ENCODE measurements around the gene ZMYND12. TPM values are rescaled to one million over a fixed set of nuclear protein-coding genes. Genes with fewer than 3 reads are reported as not detected.
"Not testable (repeated sequence)": the region's sequence is repeated elsewhere in the genome, so short reads cannot be mapped to it uniquely, and the experiment has no call there.

The ZMYND12 gene, protein sequence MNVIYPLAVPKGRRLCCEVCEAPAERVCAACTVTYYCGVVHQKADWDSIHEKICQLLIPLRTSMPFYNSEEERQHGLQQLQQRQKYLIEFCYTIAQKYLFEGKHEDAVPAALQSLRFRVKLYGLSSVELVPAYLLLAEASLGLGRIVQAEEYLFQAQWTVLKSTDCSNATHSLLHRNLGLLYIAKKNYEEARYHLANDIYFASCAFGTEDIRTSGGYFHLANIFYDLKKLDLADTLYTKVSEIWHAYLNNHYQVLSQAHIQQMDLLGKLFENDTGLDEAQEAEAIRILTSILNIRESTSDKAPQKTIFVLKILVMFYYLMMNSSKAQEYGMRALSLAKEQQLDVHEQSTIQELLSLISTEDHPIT
- 0.37 TPM for polyA plus RNA-seq (2013, experiment 1 of 2)
- polyA plus RNA-seq (2013, experiment 2 of 2), result 1.4 TPM

DNA sequence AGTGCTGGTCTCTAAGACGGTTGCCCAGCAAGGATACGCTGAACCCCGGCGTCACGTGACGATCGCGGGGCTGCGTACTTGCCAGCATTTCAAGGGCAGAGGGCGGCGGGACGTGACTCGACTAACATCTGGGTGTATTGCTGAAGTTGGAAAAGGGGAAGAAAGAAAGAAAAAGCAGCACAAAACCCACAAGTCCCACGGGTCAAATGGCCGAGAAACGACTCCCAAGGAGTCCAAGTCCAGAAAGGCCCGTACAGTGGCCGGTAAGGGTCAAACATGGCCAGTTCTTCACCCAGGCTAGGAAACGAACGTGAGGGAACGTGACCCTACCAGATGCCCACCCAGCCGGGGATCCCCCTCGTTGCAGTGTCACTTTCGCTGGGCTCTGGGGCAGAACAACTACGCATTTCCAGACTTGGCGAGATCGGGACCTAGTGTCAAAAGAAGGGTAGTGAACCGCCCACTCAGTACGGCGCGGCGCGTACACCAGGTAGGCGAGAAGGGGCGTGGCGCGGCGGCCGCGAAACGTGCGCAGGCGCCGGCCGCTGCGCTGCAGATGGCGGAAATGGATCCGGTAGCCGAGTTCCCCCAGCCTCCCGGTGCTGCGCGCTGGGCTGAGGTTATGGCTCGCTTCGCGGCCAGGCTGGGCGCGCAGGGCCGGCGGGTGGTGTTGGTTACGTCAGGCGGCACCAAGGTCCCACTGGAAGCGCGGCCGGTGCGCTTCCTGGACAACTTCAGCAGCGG lies at the start of gene ZMYND12, which contains the start of gene PPCS:
Gene ZMYND12 (minus strand): TSS at position 13 of the 744 bp plus-strand sequence. CDS start 25 bp downstream, outside the sequence.
Gene PPCS (plus strand): TSS at position 534 of the 744 bp plus-strand sequence. CDS start 23 bp downstream, at position 557.
- Histone ChIP-seq H3K4me3 (ENCODE audit: extremely low read depth, insufficient read depth, low read length, poor library complexity, severe bottlenecking) (peak within 1 kb of the TSS; percentile 65), H3K9me3 (ENCODE audit: control insufficient read depth, low read length) (no peaks in the 10 kb centered on the region), H3K27ac (ENCODE audit: low read depth, low read length, severe bottlenecking) (peak within 1 kb of the TSS; percentile 87), H3K4me1 (ENCODE audit: control insufficient read depth, insufficient read depth, low read length, poor library complexity, severe bottlenecking) (peaks cover 7% of the 10 kb centered on the region), H3K36me3 (ENCODE audit: control insufficient read depth, insufficient read depth, low read length) (peaks cover 32% of the 10 kb centered on the region)
- WGBS, 2 experiments (ENCODE audit: insufficient coverage in 2 of 2), result 2 to 3% methylated on average over 50 to 53 of the region's 66 CpGs

DNA sequence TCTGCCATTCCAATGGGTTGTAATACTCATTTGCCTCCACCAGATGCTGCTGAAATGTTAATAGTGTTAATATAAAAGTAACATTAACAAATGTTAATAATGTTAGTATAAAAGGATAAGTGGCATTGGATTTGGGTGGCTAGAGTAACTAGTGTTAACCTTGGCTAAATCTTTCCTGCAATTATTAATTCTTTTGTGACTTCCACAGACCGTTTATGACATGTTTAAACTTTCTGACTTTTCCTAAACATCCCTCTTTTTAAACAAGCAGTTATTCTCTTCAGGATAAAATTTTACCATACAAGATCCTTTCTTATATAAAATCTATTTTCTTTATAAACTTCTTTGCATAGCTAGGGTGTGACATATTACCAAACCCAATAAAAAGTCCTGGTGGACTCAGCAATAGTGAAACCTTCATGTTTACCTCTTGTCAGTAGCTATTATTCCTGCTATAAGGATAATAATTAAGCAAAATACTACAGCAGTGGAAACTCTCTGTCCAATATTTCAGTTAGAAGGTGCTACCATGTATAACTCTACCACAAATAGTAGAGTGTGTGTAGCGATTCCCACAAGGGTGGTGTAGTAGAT lies 48.8 kb upstream of the ZMYND12 start:
- 89% methylated on average over 1 of the region's 2 CpGs; no CpG with 5 or more reads in 1 of the 2 experiments for WGBS, 2 experiments (ENCODE audit: insufficient coverage in 2 of 2)
- Histone ChIP-seq H3K9me3 (ENCODE audit: control insufficient read depth, low read length) (peaks cover 53% of the 10 kb centered on the region), H3K4me1 (ENCODE audit: control insufficient read depth, insufficient read depth, low read length, poor library complexity, severe bottlenecking) (no peaks in the 10 kb centered on the region), H3K36me3 (ENCODE audit: control insufficient read depth, insufficient read depth, low read length) (no peaks in the 10 kb centered on the region), H3K27ac (ENCODE audit: low read depth, low read length, severe bottlenecking) (no peak overlapping the region), H3K4me3 (ENCODE audit: extremely low read depth, insufficient read depth, low read length, poor library complexity, severe bottlenecking) (no peak overlapping the region)

DNA sequence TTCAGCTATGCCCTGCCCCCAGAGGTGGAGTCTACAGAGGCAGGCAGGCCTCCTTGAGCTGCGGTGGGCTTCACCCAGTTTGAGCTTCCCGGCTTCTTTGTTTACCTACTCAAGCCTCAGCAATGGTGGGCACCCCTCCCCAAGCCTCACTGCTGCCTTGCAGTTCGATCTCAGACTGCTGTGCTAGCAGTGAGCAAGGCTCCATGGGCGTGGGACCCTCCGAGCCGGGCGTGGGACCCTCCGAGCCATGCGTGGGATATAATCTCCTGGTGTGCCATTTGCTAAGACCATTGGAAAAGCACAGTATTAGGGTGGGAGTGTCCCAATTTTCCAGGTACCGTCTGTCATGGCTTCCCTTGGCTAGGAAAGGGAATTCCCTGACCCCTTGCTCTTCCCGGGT lies 46.2 kb upstream of the ZMYND12 start:
- H3K4me3 ChIP-seq (ENCODE audit: extremely low read depth, insufficient read depth, low read length, poor library complexity, severe bottlenecking); H3K4me1 ChIP-seq (ENCODE audit: control insufficient read depth, insufficient read depth, low read length, poor library complexity, severe bottlenecking); H3K27ac ChIP-seq (ENCODE audit: low read depth, low read length, severe bottlenecking); H3K36me3 ChIP-seq (ENCODE audit: control insufficient read depth, insufficient read depth, low read length): not testable (repeated sequence)
- 87 to 91% methylated on average over 8 to 9 of the region's 11 CpGs for WGBS, 2 experiments (ENCODE audit: insufficient coverage in 2 of 2)
- H3K9me3 ChIP-seq (ENCODE audit: control insufficient read depth, low read length), result peaks cover 39% of the 10 kb centered on the region

DNA sequence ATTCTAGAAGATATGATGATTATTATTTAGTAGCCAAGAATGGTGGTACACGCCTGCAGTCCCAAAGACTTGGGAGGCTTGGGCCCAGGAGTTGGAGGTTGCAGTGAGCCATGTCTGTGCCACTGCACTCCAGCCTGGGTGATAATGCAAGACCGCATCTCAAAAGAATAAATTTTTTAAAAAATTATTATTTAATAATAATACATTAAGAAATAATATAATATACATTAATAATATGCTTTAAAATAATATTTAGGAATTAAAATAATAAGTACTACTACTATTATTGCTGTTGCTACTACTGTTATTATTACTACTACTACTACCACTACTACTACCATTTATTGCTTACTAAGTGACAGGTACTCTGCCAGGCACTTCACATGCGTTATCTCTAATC lies 34.4 kb upstream of the ZMYND12 start:
- H3K9me3 ChIP-seq (ENCODE audit: control insufficient read depth, low read length), result no peaks in the 10 kb centered on the region
- H3K4me1 ChIP-seq (ENCODE audit: control insufficient read depth, insufficient read depth, low read length, poor library complexity, severe bottlenecking), result no peaks in the 10 kb centered on the region
- H3K4me3 ChIP-seq (ENCODE audit: extremely low read depth, insufficient read depth, low read length, poor library complexity, severe bottlenecking), result no peak overlapping the region
- no peaks in the 10 kb centered on the region for H3K36me3 ChIP-seq (ENCODE audit: control insufficient read depth, insufficient read depth, low read length)
- 86 to 88% methylated on average over 1 of the region's 3 CpGs for WGBS, 2 experiments (ENCODE audit: insufficient coverage in 2 of 2)
- H3K27ac ChIP-seq (ENCODE audit: low read depth, low read length, severe bottlenecking), result no peak overlapping the region

DNA sequence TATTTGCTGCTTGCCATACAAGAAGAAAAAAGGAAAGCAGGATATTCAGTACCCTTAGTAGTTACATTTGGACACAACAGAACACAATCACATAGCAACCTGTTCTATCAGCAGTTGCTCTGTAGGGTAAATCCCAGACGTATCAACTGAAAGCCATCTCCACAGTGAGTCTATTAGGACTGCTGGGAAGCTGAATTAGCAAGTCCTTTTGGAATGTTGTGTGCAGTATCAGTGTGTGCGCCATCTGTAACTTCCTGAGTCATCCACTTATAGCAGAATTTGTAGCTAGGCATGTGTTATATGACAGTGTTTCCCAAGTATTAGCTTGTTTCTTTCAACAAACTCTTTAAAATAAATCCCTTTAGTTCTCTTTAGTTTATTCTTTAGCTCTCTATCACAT lies 28.6 kb upstream of the ZMYND12 start:
- H3K9me3 ChIP-seq (ENCODE audit: control insufficient read depth, low read length), result no peaks in the 10 kb centered on the region
- peak overlapping the region; percentile 18 for H3K27ac ChIP-seq (ENCODE audit: low read depth, low read length, severe bottlenecking)
- no peak overlapping the region for H3K4me3 ChIP-seq (ENCODE audit: extremely low read depth, insufficient read depth, low read length, poor library complexity, severe bottlenecking)
- H3K4me1 ChIP-seq (ENCODE audit: control insufficient read depth, insufficient read depth, low read length, poor library complexity, severe bottlenecking), result no peaks in the 10 kb centered on the region
- no CpG with 5 or more reads among the region's 2 CpGs for WGBS, 2 experiments (ENCODE audit: insufficient coverage in 2 of 2)
- no peaks in the 10 kb centered on the region for H3K36me3 ChIP-seq (ENCODE audit: control insufficient read depth, insufficient read depth, low read length)

DNA sequence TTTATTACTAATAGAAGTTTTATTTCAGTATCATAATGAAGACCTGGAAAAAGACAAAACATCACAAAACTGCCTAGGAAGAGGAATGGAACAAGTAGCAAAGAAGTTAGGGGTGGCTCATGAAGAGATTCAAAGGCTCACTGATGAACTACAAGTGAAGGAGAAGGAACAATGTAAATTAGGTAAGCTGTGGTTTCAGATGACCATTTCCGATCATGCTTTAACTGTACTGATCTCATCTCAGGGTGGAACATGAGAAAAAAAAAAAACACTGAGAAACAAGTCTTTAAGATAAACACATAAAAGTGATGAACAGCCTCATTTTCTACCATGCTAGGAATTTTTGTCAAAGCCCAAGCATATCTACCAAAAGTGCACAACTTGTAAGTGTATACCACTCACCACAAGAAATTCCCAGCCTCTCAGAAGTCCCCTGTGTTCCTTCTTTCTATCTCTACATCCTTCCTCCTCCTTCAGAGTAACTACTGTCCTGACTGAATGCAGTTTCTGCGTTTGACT lies 26.9 kb upstream of the ZMYND12 start:
- no peaks in the 10 kb centered on the region for H3K4me1 ChIP-seq (ENCODE audit: control insufficient read depth, insufficient read depth, low read length, poor library complexity, severe bottlenecking)
- WGBS, 2 experiments (ENCODE audit: insufficient coverage in 2 of 2), result 86% methylated on average over 1 of the region's 2 CpGs; no CpG with 5 or more reads in 1 of the 2 experiments

DNA sequence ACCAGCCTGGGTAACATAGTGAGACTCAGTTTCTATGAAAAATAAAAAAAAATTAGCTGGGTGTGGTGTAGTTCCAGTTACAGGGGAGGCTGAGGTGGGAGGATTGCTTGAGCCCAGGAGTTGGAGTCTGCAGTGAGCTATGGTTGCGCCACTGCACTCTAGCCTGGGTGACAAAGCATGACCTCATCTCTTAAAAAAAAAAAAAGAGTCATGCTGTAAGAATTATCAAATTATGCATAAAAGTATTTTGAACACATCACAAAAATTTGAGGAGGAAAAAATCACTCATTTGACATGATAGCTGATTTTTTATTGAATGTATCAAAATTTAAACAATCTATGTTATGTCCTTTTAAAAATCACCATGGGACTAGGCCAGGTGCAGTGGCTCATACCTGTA lies 25.1 kb upstream of the ZMYND12 start:
- Histone ChIP-seq H3K9me3 (ENCODE audit: control insufficient read depth, low read length) (no peaks in the 10 kb centered on the region), H3K36me3 (ENCODE audit: control insufficient read depth, insufficient read depth, low read length) (no peaks in the 10 kb centered on the region), H3K4me1 (ENCODE audit: control insufficient read depth, insufficient read depth, low read length, poor library complexity, severe bottlenecking) (no peaks in the 10 kb centered on the region), H3K4me3 (ENCODE audit: extremely low read depth, insufficient read depth, low read length, poor library complexity, severe bottlenecking) (no peak overlapping the region), H3K27ac (ENCODE audit: low read depth, low read length, severe bottlenecking) (no peak overlapping the region)
- WGBS, 2 experiments (ENCODE audit: insufficient coverage in 2 of 2), result no CpG with 5 or more reads among the region's 1 CpG

More for the DNA sequence above, 26.9 kb upstream of the ZMYND12 start:
- H3K36me3 ChIP-seq (ENCODE audit: control insufficient read depth, insufficient read depth, low read length), result no peaks in the 10 kb centered on the region
- H3K27ac ChIP-seq (ENCODE audit: low read depth, low read length, severe bottlenecking), result no peak overlapping the region
- no peaks in the 10 kb centered on the region for H3K9me3 ChIP-seq (ENCODE audit: control insufficient read depth, low read length)
- H3K4me3 ChIP-seq (ENCODE audit: extremely low read depth, insufficient read depth, low read length, poor library complexity, severe bottlenecking), result no peak overlapping the region

DNA sequence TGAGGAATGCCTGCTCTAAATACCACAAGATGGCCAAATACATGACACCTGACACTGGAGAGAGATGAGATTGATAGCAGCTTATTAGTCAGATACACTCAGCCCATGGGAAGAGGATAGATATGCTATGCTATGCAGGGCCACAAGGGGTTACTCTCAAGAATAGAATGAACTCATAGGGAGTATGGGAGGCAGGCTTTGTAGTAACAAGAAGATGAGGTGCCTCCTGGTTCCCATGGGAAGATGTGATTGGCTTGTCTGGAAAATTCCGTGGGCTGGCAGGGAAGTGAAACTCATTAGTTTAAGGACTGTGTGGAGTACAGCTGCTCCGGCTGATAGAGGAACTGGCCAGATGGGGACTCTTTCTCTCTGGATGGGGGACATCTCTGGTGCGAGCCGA lies 23.8 kb upstream of the ZMYND12 start:
- Histone ChIP-seq H3K36me3 (ENCODE audit: control insufficient read depth, insufficient read depth, low read length) (no peaks in the 10 kb centered on the region), H3K4me1 (ENCODE audit: control insufficient read depth, insufficient read depth, low read length, poor library complexity, severe bottlenecking) (no peaks in the 10 kb centered on the region), H3K9me3 (ENCODE audit: control insufficient read depth, low read length) (no peaks in the 10 kb centered on the region), H3K4me3 (ENCODE audit: extremely low read depth, insufficient read depth, low read length, poor library complexity, severe bottlenecking) (no peak overlapping the region), H3K27ac (ENCODE audit: low read depth, low read length, severe bottlenecking) (no peak overlapping the region)
- 22 to 100% methylated on average over 1 of the region's 4 CpGs for WGBS, 2 experiments (ENCODE audit: insufficient coverage in 2 of 2)

DNA sequence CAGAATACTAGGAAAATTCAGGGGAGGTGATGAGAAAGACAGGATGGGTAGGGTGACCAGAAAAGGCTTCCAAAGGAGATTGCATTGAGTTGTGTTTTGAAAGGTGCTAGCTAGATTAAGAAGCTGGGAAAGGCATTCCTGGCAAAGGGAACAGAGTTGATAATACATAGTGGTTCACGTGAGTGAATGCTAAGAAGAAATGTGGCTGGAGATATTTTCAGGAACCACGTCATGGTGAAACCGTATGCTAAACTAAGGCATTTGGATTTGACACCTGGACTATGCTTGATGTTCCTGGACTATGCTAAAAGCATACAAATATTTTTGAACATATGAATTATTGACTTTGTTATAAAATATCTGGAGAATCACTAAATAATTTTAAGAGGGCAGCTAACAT lies 22.0 kb upstream of the ZMYND12 start:
- H3K27ac ChIP-seq (ENCODE audit: low read depth, low read length, severe bottlenecking), result no peak overlapping the region
- H3K4me3 ChIP-seq (ENCODE audit: extremely low read depth, insufficient read depth, low read length, poor library complexity, severe bottlenecking), result no peak overlapping the region
- H3K4me1 ChIP-seq (ENCODE audit: control insufficient read depth, insufficient read depth, low read length, poor library complexity, severe bottlenecking), result no peaks in the 10 kb centered on the region
- no peaks in the 10 kb centered on the region for H3K36me3 ChIP-seq (ENCODE audit: control insufficient read depth, insufficient read depth, low read length)
- H3K9me3 ChIP-seq (ENCODE audit: control insufficient read depth, low read length), result no peaks in the 10 kb centered on the region
- 86 to 93% methylated on average over 2 to 3 of the region's 3 CpGs for WGBS, 2 experiments (ENCODE audit: insufficient coverage in 2 of 2)

DNA sequence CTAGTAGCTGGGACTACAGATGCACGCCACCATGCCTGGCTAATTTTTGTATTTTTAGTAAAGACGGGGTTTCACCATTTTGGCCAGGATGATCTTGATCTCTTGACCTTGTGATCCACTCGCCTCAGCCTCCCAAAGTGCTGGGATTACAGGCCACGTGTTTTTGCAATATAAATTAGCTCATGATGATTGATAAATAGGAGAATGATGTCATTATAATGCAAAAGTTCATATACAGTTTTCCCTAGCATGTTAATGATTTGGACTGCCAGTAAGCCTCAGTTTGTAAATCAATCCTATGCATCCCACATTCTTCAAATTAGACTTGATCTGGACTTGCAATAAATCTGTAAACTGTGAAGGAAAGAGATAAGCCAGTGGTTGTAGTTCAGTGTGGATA lies 21.5 kb upstream of the ZMYND12 start:
- not testable (repeated sequence) for H3K4me3 ChIP-seq (ENCODE audit: extremely low read depth, insufficient read depth, low read length, poor library complexity, severe bottlenecking); H3K4me1 ChIP-seq (ENCODE audit: control insufficient read depth, insufficient read depth, low read length, poor library complexity, severe bottlenecking); H3K9me3 ChIP-seq (ENCODE audit: control insufficient read depth, low read length); H3K27ac ChIP-seq (ENCODE audit: low read depth, low read length, severe bottlenecking); H3K36me3 ChIP-seq (ENCODE audit: control insufficient read depth, insufficient read depth, low read length)
- 84 to 97% methylated on average over 3 of the region's 4 CpGs for WGBS, 2 experiments (ENCODE audit: insufficient coverage in 2 of 2)

Data from mesodermal cell (in vitro differentiated cells).